ENCODE results near the gene DNAJC9.
"Not testable (repeated sequence)": the region's sequence is repeated elsewhere in the genome, so short reads cannot be mapped to it uniquely, and the experiment has no call there.

Gene DNAJC9

GRCh38 chr10:73246646-73247508, at the start of gene DNAJC9:
Gene DNAJC9, minus strand, starts transcription at chr10:73247255. Its CDS starts 66 bp downstream, at chr10:73247189.
- peak; percentile 90 for DNase-seq (ENCODE audit: low read depth, low spot score)

GRCh38 chr10:73293461-73293860, 46.4 kb upstream of the DNAJC9 start:
- DNase-seq (ENCODE audit: low read depth, low spot score) = no peak

GRCh38 chr10:73289958-73290357, 42.9 kb upstream of the DNAJC9 start:
- DNase-seq (ENCODE audit: low read depth, low spot score) = no peak

GRCh38 chr10:73287441-73287840, 40.4 kb upstream of the DNAJC9 start:
- DNase-seq (ENCODE audit: low read depth, low spot score) = no peak

GRCh38 chr10:73281097-73281496, 34.0 kb upstream of the DNAJC9 start:
- DNase-seq (ENCODE audit: low read depth, low spot score) = no peak

- DNase-seq (ENCODE audit: low read depth, low spot score) = no peak
Observed at GRCh38 chr10:73264423-73264822, 17.4 kb upstream of the DNAJC9 start.

- DNase-seq (ENCODE audit: low read depth, low spot score) = no peak
Observed at GRCh38 chr10:73263693-73264347, 16.8 kb upstream of the DNAJC9 start.

GRCh38 chr10:73262880-73263555, 16.0 kb upstream of the DNAJC9 start:
- DNase-seq (ENCODE audit: low read depth, low spot score) = no peak

GRCh38 chr10:73262105-73262730, 15.2 kb upstream of the DNAJC9 start:
- DNase-seq (ENCODE audit: low read depth, low spot score) = no peak

GRCh38 chr10:73261362-73261995, 14.4 kb upstream of the DNAJC9 start:
- DNase-seq (ENCODE audit: low read depth, low spot score) = no peak

- not testable (repeated sequence) for DNase-seq (ENCODE audit: low read depth, low spot score)
Observed at GRCh38 chr10:73258612-73259011, 11.6 kb upstream of the DNAJC9 start.

GRCh38 chr10:73253225-73253555, 6.1 kb upstream of the DNAJC9 start:
- no peak for DNase-seq (ENCODE audit: low read depth, low spot score)

- DNase-seq (ENCODE audit: low read depth, low spot score) = peak; percentile 90
Observed at GRCh38 chr10:73252445-73253224, 5.6 kb upstream of the DNAJC9 start, which contains the start of gene MRPS16. Gene MRPS16, minus strand, starts transcription at chr10:73252644. Its CDS starts 162 bp downstream, at chr10:73252482.

- no peak for DNase-seq (ENCODE audit: low read depth, low spot score)
Observed at GRCh38 chr10:73251683-73252444, 4.8 kb upstream of the DNAJC9 start.

GRCh38 chr10:73248259-73248724, 1.2 kb upstream of the DNAJC9 start:
- DNase-seq (ENCODE audit: low read depth, low spot score) = no peak

GRCh38 chr10:73247509-73248258, 629 bp upstream of the DNAJC9 start:
- DNase-seq (ENCODE audit: low read depth, low spot score) = no peak

GRCh38 chr10:73246322-73246645, 771 bp downstream of the DNAJC9 start:
- no peak for DNase-seq (ENCODE audit: low read depth, low spot score)

GRCh38 chr10:73244866-73245477, 2.1 kb downstream of the DNAJC9 start:
- DNase-seq (ENCODE audit: low read depth, low spot score) = no peak

- DNase-seq (ENCODE audit: low read depth, low spot score) = no peak
Observed at GRCh38 chr10:73239908-73240307, 7.1 kb downstream of the DNAJC9 start.
